ENCODE results near the gene SGCA. TPM values are rescaled to one million over a fixed set of nuclear protein-coding genes. Genes with fewer than 3 reads are reported as not detected.

SGCA gene
- total and polyA plus RNA-seq, 9 of the 15 experiments (the other 6 are each of a cell fraction or from before 2014, with no cell fraction given), result not detected

- Histone ChIP-seq H4K20me1 (replicated peaks; ENCODE audit: control insufficient read depth, insufficient read depth, low read length) (no peaks in the 10 kb centered on the region), H3K9me1 (ENCODE audit: control insufficient read depth, insufficient read depth, low read length) (no peaks in the 10 kb centered on the region), H3K27me3 (ENCODE audit: control insufficient read depth in 2 of 2, insufficient read depth in 2 of 2, low read length in 2 of 2) (peaks cover 2 to 5% of the 10 kb centered on the region in 2 experiments; a peak in 2 of 5 replicates), H2AFZ (ENCODE audit: low read depth, low read length) (no peak overlapping the region), H3K9ac (ENCODE audit: insufficient read depth in 1 of 2, low read depth in 2 of 2, low read length in 2 of 2) (no peak overlapping the region), H3K4me2 (ENCODE audit: insufficient read depth, low read length) (no peak overlapping the region), H3K4me3 (no peak overlapping the region), H3K9me3 (replicated peaks; ENCODE audit: control insufficient read depth, insufficient read depth, low read depth, low read length) (no peaks in the 10 kb centered on the region), H3K4me1 (replicated peaks in 1 of 2; ENCODE audit: control insufficient read depth in 2 of 2, insufficient read depth in 2 of 2, low read length in 2 of 2) (peaks cover 27 to 31% of the 10 kb centered on the region in 2 experiments), H3K36me3 (ENCODE audit: control insufficient read depth, insufficient read depth, low read length) (no peaks in the 10 kb centered on the region), H3K27ac (ENCODE audit: extremely low read depth, low read depth, low read length) (no peak overlapping the region), H3K79me2 (ENCODE audit: control insufficient read depth, insufficient read depth, low read length) (no peaks in the 10 kb centered on the region)
- ATAC-seq (no peak), DNase-seq (ENCODE audit: extremely low read depth in 1 of 4, low spot score in 3 of 4) (no peak), FAIRE-seq (no peak)
- POLR2A ChIA-PET, result interaction anchor here (0.7 to 1.1 kb wide), 2 partner anchors 24 to 50 kb away, joined by 3 to 4 read pairs; no protein-coding TSS in a partner anchor
- 16% methylated on average over 8 of the region's 8 CpGs for WGBS (ENCODE audit: insufficient coverage, low coverage, missing lambda C conversion rate)
- no TSS peak for BruUV-seq (replicated peaks)
- CTCF ChIA-PET (ENCODE audit: low intra/inter-chr PET ratio), result no interaction called here
- in situ Hi-C loops (cut with MboI), result no loop called here
- intact Hi-C loops (cut with micrococcal nuclease), result no loop called here
- TF ChIP-seq REST (IDR thresholded peaks at IDR 0.05; ENCODE audit: borderline replicate concordance), result peak; percentile 23; the same call in 1 of the 2 replicates
- no peak for TF ChIP-seq REST (CRISPR knock-in tag; IDR thresholded peaks at IDR 0.05; ENCODE audit: low read depth)
- TF ChIP-seq GABPB2 (CRISPR knock-in tag; conservative IDR thresholded peaks at IDR 0.05), result no peak
- no peak for TF ChIP-seq CEBPG (CRISPR knock-in tag; IDR thresholded peaks at IDR 0.05)
- peak; percentile 9 to 36; a peak in 1 of 4 replicates for TF ChIP-seq CEBPG (tag; conservative IDR thresholded peaks at IDR 0.05 in 1 of 2, IDR thresholded peaks at IDR 0.05 in 1 of 2)
- TF ChIP-seq CEBPB (tag; IDR thresholded peaks at IDR 0.05), result 0 out of 2 replicates have a peak, but pooled peaks have one; percentile 19
These were observed 49.4 kb downstream of the SGCA start for GRCh38 chr17:50214976-50215760.
